Measurements from ENCODE around the gene AMMECR1.

The AMMECR1 gene

GRCh38 chrX:110204986-110205385 is 112.9 kb downstream of the AMMECR1 start:
- TF ChIP-seq, protein P1, sequence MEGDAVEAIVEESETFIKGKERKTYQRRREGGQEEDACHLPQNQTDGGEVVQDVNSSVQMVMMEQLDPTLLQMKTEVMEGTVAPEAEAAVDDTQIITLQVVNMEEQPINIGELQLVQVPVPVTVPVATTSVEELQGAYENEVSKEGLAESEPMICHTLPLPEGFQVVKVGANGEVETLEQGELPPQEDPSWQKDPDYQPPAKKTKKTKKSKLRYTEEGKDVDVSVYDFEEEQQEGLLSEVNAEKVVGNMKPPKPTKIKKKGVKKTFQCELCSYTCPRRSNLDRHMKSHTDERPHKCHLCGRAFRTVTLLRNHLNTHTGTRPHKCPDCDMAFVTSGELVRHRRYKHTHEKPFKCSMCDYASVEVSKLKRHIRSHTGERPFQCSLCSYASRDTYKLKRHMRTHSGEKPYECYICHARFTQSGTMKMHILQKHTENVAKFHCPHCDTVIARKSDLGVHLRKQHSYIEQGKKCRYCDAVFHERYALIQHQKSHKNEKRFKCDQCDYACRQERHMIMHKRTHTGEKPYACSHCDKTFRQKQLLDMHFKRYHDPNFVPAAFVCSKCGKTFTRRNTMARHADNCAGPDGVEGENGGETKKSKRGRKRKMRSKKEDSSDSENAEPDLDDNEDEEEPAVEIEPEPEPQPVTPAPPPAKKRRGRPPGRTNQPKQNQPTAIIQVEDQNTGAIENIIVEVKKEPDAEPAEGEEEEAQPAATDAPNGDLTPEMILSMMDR (IDR thresholded peaks at IDR 0.05; ENCODE audit: borderline replicate concordance, insufficient read depth, low read depth, low read length), result no peak
- no peak overlapping the region for H3K4me3 ChIP-seq (ENCODE audit: low read depth, low read length)

- TF ChIP-seq, protein P1 (IDR thresholded peaks at IDR 0.05; ENCODE audit: borderline replicate concordance, insufficient read depth, low read depth, low read length), result no peak
- no peak overlapping the region for H3K4me3 ChIP-seq (ENCODE audit: low read depth, low read length)
These were observed 116.1 kb downstream of the AMMECR1 start for GRCh38 chrX:110201799-110202198.

DNA sequence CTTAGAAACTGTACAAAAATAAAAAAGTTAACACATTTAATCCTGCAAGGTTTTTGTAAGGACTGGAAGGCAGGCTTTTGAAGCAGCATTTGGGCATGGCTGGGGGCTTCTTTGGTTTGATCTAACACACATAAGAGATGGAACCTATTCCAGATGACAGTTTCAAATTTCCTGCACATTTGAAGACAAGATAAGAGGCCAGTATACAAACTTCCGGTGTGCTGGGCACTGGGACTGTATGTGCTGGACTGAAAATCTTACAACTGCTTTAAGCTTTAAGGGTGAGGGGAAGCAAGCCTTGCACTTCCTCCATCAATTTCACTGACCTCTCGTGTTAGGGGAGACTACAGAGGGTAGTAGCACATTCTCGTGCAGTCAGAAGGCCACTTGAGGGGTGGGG is 122.9 kb downstream of the AMMECR1 start:
- H3K4me3 ChIP-seq (ENCODE audit: low read depth, low read length), result no peak overlapping the region
- TF ChIP-seq, protein P1 (IDR thresholded peaks at IDR 0.05; ENCODE audit: borderline replicate concordance, insufficient read depth, low read depth, low read length), result no peak

- no peak overlapping the region for H3K4me3 ChIP-seq (ENCODE audit: low read depth, low read length)
- TF ChIP-seq, protein P1 (IDR thresholded peaks at IDR 0.05; ENCODE audit: borderline replicate concordance, insufficient read depth, low read depth, low read length), result no peak
These were observed 125.4 kb downstream of the AMMECR1 start for GRCh38 chrX:110192516-110192915.

DNA sequence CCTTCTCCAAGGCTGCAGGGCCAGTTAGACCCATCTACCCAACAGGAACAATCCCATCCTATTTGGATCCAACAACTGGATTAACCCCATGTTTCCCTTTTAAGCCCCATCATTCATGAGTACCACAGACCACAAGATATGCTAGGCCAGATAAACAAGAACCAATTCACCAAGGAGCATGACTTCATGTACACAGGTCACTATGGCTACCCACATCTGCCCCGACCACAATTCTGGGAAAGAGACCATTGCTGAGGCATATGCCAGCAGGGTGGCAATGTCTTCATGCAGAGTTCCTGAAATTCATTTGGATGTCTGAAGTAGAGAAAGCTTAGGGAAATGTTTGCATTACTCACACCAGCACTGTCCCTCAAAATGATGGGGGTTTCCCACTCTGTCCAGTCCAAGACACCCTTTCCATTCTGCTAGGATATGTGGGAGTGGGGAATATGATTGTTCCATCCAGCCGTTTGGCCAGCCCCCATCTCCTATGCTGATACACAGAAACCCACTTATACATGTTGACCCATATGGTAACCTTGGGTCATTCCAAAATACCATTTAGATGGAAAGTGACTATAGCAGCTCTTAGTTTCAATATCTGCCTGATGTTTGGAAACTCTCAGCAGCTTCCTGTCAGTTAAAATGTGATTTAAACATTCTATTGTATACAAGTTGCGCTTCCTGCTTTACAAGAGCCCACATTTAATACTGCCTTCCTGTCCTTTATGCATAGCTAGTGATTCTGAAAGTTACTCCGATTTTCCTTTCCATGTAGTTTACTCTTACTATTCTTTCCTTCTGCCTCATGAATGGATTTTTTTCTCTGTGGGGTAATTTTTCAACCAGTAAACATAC is 129.0 kb downstream of the AMMECR1 start:
- TF ChIP-seq, protein P1 (IDR thresholded peaks at IDR 0.05; ENCODE audit: borderline replicate concordance, insufficient read depth, low read depth, low read length), result no peak
- no peak overlapping the region for H3K4me3 ChIP-seq (ENCODE audit: low read depth, low read length)

- TF ChIP-seq, protein P1 (IDR thresholded peaks at IDR 0.05; ENCODE audit: borderline replicate concordance, insufficient read depth, low read depth, low read length), result no peak
- H3K4me3 ChIP-seq (ENCODE audit: low read depth, low read length), result no peak overlapping the region
These were observed 134.6 kb downstream of the AMMECR1 start for GRCh38 chrX:110183314-110183713.

- no peak overlapping the region for H3K4me3 ChIP-seq (ENCODE audit: low read depth, low read length)
- TF ChIP-seq, protein P1 (IDR thresholded peaks at IDR 0.05; ENCODE audit: borderline replicate concordance, insufficient read depth, low read depth, low read length), result no peak
These were observed 135.0 kb downstream of the AMMECR1 start for GRCh38 chrX:110182865-110183264.
